ENCODE measurements around the gene KCTD2.
A peak's percentile ranks its signal among the peaks of the same experiment; 100 is the strongest.

The KCTD2 gene, protein sequence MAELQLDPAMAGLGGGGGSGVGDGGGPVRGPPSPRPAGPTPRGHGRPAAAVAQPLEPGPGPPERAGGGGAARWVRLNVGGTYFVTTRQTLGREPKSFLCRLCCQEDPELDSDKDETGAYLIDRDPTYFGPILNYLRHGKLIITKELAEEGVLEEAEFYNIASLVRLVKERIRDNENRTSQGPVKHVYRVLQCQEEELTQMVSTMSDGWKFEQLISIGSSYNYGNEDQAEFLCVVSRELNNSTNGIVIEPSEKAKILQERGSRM

DNA sequence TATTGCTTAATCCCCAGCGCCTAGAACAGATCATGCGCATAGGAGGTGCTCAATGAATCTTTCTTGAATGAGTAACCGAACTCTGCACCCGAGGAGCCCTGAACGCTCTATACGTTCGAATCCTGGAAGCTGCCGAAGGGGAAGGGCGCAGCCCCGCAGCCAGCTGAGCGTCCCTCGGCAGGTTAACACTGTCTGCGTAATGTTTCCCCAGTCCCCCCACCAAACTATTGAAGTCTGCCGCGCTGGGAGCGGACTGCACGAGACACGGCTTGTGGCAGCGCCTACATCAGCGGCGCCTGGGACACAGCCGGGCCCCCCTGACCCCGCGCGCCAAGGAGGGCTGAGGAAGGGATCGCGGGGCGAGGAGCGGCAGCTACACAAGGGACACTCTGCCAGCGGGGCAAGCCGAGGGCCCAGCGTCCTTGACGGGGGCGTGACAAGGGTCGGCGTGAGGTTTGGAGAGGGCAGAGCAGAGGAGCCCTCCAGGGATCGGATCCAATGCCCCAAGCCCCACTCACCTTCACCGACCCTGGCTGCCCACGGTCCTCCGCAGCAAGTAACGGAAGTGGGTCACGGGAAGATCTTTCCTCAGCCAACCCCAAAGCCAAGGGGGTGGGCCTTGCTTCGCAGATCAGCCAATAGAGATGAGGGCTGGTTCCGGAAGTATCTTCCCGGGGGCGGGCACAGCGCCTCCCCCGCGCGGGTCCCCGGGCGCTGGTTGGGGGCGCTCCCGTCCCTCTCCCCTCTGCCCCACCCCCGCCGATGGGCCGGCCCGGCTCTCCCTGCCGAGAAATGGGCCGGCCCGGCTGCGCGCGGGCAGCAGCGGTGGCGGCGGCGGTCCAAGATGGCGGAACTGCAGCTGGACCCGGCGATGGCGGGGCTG is at the start of gene KCTD2, which contains the start of gene ATP5PD:
KCTD2 (plus strand) TSS at position 819 of the 883 bp plus-strand sequence; CDS start at position 845, 26 bp downstream.
ATP5PD (minus strand) TSS at position 563 of the 883 bp plus-strand sequence. CDS start 4,319 bp downstream, outside the sequence.
- peak; percentile 95 for DNase-seq (ENCODE audit: low read depth)
- no peak for TF ChIP-seq CTCF (conservative IDR thresholded peaks at IDR 0.05; ENCODE audit: control insufficient read depth, insufficient read depth, low read depth, low read length)
- peak within 1 kb of the TSS; percentile 96 for H3K4me3 ChIP-seq (ENCODE audit: control insufficient read depth, low read depth, low read length)

GRCh38 chr17:74998783-74999182 is 48.2 kb upstream of the KCTD2 start:
- DNase-seq (ENCODE audit: low read depth) = no peak
- no peak overlapping the region for H3K4me3 ChIP-seq (ENCODE audit: control insufficient read depth, low read depth, low read length)
- no peak for TF ChIP-seq CTCF (conservative IDR thresholded peaks at IDR 0.05; ENCODE audit: control insufficient read depth, insufficient read depth, low read depth, low read length)

GRCh38 chr17:74999523-74999922 is 47.5 kb upstream of the KCTD2 start:
- TF ChIP-seq CTCF (conservative IDR thresholded peaks at IDR 0.05; ENCODE audit: control insufficient read depth, insufficient read depth, low read depth, low read length) = no peak
- DNase-seq (ENCODE audit: low read depth) = no peak
- H3K4me3 ChIP-seq (ENCODE audit: control insufficient read depth, low read depth, low read length) = no peak overlapping the region

GRCh38 chr17:75001915-75002843 is 44.8 kb upstream of the KCTD2 start:
- no peak for DNase-seq (ENCODE audit: low read depth)
- no peak overlapping the region for H3K4me3 ChIP-seq (ENCODE audit: control insufficient read depth, low read depth, low read length)
- no peak for TF ChIP-seq CTCF (conservative IDR thresholded peaks at IDR 0.05; ENCODE audit: control insufficient read depth, insufficient read depth, low read depth, low read length)

DNA sequence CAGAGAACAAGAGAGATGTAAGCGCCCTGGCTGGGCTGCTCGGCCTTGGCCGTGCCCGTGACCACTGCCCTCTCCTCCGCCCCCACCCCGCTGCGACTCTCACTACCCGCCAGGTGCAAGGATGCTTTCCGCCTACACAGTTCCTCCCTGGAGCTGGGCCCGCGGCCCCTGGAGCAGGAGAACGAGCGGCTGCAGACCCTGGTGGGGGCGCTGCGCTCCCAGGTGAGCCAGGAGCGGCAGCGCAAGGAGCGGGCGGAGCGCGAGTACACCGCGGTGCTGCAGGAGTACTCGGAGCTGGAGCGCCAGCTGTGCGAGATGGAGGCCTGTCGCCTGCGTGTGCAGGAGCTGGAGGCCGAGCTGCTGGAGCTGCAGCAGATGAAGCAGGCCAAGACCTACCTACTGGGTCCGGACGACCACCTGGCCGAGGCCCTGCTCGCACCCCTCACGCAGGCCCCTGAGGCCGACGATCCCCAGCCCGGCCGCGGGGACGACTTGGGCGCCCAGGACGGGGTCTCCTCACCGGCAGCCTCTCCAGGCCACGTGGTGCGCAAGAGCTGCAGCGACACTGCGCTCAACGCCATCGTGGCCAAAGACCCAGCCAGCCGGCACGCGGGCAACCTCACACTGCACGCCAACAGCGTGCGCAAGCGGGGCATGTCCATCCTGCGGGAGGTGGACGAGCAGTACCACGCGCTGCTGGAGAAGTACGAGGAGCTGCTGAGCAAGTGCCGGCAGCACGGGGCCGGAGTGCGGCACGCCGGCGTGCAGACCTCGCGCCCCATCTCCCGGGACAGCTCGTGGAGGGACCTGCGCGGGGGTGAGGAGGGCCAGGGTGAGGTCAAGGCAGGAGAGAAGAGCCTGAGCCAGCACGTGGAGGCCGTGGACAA is 43.7 kb upstream of the KCTD2 start:
- no peak for DNase-seq (ENCODE audit: low read depth)
- TF ChIP-seq CTCF (conservative IDR thresholded peaks at IDR 0.05; ENCODE audit: control insufficient read depth, insufficient read depth, low read depth, low read length) = no peak
- no peak overlapping the region for H3K4me3 ChIP-seq (ENCODE audit: control insufficient read depth, low read depth, low read length)
